ENCODE measurements around the gene DEAF1. TPM values are rescaled to one million over a fixed set of nuclear protein-coding genes. Genes with fewer than 3 reads are reported as not detected.

DEAF1 gene
- total and polyA plus RNA-seq, 2 of the 13 experiments (the other 11 are each of a cell fraction or from before 2014, with no cell fraction given), result 22.3 to 29.6 TPM

DNA sequence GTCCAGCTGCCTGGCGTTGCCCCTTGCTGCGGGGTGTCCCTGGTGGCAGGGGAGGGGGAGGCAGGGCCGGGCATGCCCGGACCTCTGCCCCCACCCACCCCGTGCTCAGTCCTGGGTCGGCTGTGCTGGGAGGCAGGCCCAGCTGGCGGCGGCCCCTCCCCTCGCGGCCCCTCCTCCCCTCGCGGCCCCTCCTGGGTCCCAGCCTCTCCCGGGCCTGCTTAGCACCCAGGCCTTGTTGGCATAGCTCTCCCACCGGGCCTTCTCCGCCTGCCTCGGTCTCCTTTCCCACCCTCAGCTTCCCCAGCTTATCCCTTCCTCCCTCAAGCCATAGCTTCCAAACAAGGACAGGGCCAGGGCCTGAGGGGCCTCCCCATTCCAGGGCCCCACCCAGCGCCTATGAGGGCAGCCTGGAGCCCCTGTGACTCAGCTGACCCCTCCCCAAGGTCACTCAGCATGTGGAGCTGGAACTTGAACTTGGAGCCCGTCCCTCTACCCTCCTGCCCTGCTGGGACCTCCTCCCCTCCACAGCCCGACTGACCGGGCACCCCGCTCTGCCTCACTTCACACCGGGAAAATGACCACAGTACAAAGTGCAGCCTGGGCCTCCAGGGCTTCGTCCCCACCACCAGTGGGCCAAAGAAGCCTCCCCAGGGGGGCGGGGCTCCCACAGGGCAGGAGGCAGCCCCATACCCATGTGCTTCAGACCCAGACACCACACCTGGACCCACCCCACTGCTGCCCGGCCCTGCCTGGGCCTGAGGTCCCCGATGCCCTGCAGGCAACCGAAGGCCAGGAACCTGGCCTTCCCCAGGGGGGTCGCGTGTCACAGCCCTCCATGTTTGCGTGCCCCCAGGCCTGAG, 12.2 kb upstream of the DEAF1 start (continued):
- TF ChIP-seq ZNF766 (CRISPR knock-in tag; IDR thresholded peaks at IDR 0.05; ENCODE audit: borderline replicate concordance), result 0 out of 2 replicates have a peak, but pooled peaks have one; percentile 24
- TF ChIP-seq, protein P1, sequence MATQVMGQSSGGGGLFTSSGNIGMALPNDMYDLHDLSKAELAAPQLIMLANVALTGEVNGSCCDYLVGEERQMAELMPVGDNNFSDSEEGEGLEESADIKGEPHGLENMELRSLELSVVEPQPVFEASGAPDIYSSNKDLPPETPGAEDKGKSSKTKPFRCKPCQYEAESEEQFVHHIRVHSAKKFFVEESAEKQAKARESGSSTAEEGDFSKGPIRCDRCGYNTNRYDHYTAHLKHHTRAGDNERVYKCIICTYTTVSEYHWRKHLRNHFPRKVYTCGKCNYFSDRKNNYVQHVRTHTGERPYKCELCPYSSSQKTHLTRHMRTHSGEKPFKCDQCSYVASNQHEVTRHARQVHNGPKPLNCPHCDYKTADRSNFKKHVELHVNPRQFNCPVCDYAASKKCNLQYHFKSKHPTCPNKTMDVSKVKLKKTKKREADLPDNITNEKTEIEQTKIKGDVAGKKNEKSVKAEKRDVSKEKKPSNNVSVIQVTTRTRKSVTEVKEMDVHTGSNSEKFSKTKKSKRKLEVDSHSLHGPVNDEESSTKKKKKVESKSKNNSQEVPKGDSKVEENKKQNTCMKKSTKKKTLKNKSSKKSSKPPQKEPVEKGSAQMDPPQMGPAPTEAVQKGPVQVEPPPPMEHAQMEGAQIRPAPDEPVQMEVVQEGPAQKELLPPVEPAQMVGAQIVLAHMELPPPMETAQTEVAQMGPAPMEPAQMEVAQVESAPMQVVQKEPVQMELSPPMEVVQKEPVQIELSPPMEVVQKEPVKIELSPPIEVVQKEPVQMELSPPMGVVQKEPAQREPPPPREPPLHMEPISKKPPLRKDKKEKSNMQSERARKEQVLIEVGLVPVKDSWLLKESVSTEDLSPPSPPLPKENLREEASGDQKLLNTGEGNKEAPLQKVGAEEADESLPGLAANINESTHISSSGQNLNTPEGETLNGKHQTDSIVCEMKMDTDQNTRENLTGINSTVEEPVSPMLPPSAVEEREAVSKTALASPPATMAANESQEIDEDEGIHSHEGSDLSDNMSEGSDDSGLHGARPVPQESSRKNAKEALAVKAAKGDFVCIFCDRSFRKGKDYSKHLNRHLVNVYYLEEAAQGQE (IDR thresholded peaks at IDR 0.05; ENCODE audit: borderline replicate concordance in 1 of 2, low read depth in 1 of 2, low read length in 2 of 2), result peak in 1 of 2 experiments; percentile 14; a peak in 1 of 4 replicates
- TF ChIP-seq ERF (CRISPR knock-in tag; IDR thresholded peaks at IDR 0.05), result peak; percentile 23; the same call in 1 of the 2 replicates
- no peak for TF ChIP-seq RFX3 (CRISPR knock-in tag; IDR thresholded peaks at IDR 0.05)
- TF ChIP-seq SOX6 (IDR thresholded peaks at IDR 0.05), result no peak
- peak; percentile 83 for TF ChIP-seq SOX6 (CRISPR knock-in tag; IDR thresholded peaks at IDR 0.05)
- TF ChIP-seq ZBTB38 (CRISPR knock-in tag; IDR thresholded peaks at IDR 0.05), result peak; percentile 10; the same call in 1 of the 2 replicates
- TF ChIP-seq ZNF768 (CRISPR knock-in tag; IDR thresholded peaks at IDR 0.05), result peak; percentile 36; the same call in 1 of the 2 replicates
- no peak for TF ChIP-seq ARNT (IDR thresholded peaks at IDR 0.05)
- no peak; the same call in 1 of the 2 replicates for TF ChIP-seq SOX13 (IDR thresholded peaks at IDR 0.05)
- peak in 1 of 2 experiments; percentile 45; a peak in 2 of 4 replicates for TF ChIP-seq SOX13 (CRISPR knock-in tag; conservative IDR thresholded peaks at IDR 0.05 in 1 of 2, IDR thresholded peaks at IDR 0.05 in 1 of 2)
- 0 out of 2 replicates have a peak, but pooled peaks have one; percentile 52 for TF ChIP-seq ZNF616 (CRISPR knock-in tag; IDR thresholded peaks at IDR 0.05; ENCODE audit: low read depth)
- TF ChIP-seq, protein P2, sequence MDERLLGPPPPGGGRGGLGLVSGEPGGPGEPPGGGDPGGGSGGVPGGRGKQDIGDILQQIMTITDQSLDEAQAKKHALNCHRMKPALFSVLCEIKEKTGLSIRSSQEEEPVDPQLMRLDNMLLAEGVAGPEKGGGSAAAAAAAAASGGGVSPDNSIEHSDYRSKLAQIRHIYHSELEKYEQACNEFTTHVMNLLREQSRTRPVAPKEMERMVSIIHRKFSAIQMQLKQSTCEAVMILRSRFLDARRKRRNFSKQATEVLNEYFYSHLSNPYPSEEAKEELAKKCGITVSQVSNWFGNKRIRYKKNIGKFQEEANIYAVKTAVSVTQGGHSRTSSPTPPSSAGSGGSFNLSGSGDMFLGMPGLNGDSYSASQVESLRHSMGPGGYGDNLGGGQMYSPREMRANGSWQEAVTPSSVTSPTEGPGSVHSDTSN (CRISPR knock-in tag; IDR thresholded peaks at IDR 0.05), result no peak
- peak; percentile 71 for TF ChIP-seq TAF1 (CRISPR knock-in tag; IDR thresholded peaks at IDR 0.05)
- no peak for TF ChIP-seq FOXP1 (IDR thresholded peaks at IDR 0.05)
- 0 out of 2 replicates have a peak, but pooled peaks have one; percentile 44 for TF ChIP-seq FOXP1 (CRISPR knock-in tag; IDR thresholded peaks at IDR 0.05)
- TF ChIP-seq, protein P3, sequence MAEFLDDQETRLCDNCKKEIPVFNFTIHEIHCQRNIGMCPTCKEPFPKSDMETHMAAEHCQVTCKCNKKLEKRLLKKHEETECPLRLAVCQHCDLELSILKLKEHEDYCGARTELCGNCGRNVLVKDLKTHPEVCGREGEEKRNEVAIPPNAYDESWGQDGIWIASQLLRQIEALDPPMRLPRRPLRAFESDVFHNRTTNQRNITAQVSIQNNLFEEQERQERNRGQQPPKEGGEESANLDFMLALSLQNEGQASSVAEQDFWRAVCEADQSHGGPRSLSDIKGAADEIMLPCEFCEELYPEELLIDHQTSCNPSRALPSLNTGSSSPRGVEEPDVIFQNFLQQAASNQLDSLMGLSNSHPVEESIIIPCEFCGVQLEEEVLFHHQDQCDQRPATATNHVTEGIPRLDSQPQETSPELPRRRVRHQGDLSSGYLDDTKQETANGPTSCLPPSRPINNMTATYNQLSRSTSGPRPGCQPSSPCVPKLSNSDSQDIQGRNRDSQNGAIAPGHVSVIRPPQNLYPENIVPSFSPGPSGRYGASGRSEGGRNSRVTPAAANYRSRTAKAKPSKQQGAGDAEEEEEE (CRISPR knock-in tag; IDR thresholded peaks at IDR 0.05; ENCODE audit: borderline replicate concordance), result 0 out of 2 replicates have a peak, but pooled peaks have one; percentile 40
- TF ChIP-seq SETDB1 (CRISPR knock-in tag; IDR thresholded peaks at IDR 0.05; ENCODE audit: borderline replicate concordance), result 0 out of 2 replicates have a peak, but pooled peaks have one; percentile 20
- no peak for TF ChIP-seq MATR3 (CRISPR knock-in tag; IDR thresholded peaks at IDR 0.05)
- TF ChIP-seq CCDC6 (CRISPR knock-in tag; IDR thresholded peaks at IDR 0.05), result peak; percentile 47
- no peak for TF ChIP-seq JDP2 (CRISPR knock-in tag; IDR thresholded peaks at IDR 0.05; ENCODE audit: borderline replicate concordance)
- TF ChIP-seq ZKSCAN8 (CRISPR knock-in tag; IDR thresholded peaks at IDR 0.05; ENCODE audit: borderline replicate concordance), result 0 out of 2 replicates have a peak, but pooled peaks have one; percentile 30
- peak; percentile 99 for TF ChIP-seq ZMYM2 (CRISPR knock-in tag; IDR thresholded peaks at IDR 0.05)
- peak; percentile 2; the same call in 1 of the 2 replicates for TF ChIP-seq ZNF460 (CRISPR knock-in tag; IDR thresholded peaks at IDR 0.05; ENCODE audit: borderline replicate concordance)
- TF ChIP-seq ZMYM3 (CRISPR knock-in tag; IDR thresholded peaks at IDR 0.05), result peak; percentile 61; the same call in 1 of the 2 replicates
